ENCODE results near the gene USP24.
"Not testable (repeated sequence)": the region's sequence is repeated elsewhere in the genome, so short reads cannot be mapped to it uniquely, and the experiment has no call there.

The USP24 gene

DNA sequence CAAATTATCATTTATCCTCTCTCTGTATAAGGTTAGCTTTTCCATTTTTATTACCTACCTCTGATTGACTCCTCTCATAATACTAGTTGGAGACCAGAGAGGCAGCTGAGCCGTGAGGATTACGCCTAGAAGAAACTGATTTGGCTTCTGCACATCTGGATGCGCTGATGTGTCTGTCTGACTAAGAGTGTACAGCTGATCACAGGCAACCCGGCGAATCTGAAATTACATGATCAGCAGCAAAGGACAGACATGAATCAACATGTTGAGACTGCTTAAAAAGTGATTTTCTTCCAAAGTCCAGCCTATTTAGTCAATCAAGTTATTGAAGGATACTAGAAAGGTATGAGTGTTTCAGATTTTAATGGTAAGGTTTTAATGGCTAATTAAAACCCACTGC lies 94.6 kb downstream of the USP24 start:
- DNase-seq (ENCODE audit: extremely low read depth, low read depth), result no peak

DNA sequence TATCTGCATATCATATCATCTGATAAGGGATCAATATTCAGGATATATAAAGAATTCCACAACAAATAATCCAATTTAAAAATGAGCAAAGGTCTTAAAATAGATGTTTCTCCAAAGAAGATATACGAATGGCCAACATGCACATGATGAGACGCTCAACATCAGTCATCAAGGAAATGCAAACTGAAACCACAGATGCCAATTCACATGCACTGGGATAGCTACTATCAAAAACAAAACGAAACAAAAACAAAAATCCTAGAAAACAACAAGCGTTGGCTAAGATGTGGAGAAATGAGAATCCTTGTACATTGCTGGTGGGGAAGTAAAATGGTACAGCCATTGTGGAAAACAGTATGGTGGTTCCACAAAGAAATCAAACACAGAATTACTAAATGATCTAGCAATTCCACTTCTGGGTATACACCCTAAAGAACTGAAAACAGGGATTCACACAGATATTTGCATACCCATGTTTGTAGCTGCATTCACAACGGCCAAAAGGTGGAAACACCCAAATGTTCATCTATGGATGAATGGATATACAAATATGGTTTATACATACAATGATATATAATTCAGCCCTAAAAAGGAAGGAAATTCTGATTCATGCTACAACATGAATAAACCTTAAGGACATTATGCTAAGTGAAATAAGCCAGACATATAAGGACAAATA lies 96.4 kb downstream of the USP24 start:
- DNase-seq (ENCODE audit: extremely low read depth, low read depth), result no peak
- no peak for TF ChIP-seq CTCF (IDR thresholded peaks at IDR 0.05; ENCODE audit: low read depth, low read length)

More for the DNA sequence above, 94.6 kb downstream of the USP24 start:
- TF ChIP-seq CTCF (IDR thresholded peaks at IDR 0.05; ENCODE audit: low read depth, low read length), result no peak

DNA sequence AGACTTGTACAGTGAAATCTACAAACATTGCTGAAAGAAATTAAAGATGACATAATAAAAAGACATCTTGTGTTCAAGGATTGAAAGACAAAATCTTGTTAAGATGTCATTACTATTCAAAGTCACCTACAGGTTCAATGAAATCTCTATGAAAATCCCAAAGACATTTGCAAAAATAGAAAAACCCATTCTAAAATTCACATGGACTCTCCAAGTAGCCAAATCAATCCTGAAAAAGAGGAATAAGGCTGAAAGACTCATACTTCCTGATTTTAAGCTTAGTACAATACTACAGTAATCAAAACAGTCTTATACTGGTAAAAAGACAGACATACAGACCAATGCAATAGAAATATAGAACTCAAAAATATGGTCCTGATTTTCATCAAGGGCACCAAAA lies 97.2 kb downstream of the USP24 start:
- TF ChIP-seq CTCF (IDR thresholded peaks at IDR 0.05; ENCODE audit: low read depth, low read length), result no peak

DNA sequence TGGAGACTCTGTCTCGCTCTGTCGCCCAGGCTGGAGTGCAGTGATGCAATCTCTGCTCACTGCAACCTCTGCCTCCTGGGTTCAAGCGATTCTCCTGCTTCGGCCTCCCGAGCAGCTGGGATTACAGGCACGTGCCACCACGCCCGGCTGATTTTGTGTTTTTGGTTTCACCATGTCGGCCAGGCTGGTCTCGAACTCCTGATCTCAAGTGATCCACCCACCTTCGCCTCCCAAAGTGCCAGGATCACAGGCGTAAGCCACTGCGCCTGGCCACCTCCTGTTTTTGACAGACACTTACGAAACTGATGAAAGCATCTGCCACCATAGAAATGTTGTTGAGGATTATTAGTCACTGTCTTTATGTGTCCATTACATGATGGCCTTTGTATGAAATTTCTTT lies 106.2 kb downstream of the USP24 start:
- DNase-seq (ENCODE audit: extremely low read depth, low read depth), result not testable (repeated sequence)

More for the DNA sequence above, 97.2 kb downstream of the USP24 start:
- DNase-seq (ENCODE audit: extremely low read depth, low read depth), result no peak

DNA sequence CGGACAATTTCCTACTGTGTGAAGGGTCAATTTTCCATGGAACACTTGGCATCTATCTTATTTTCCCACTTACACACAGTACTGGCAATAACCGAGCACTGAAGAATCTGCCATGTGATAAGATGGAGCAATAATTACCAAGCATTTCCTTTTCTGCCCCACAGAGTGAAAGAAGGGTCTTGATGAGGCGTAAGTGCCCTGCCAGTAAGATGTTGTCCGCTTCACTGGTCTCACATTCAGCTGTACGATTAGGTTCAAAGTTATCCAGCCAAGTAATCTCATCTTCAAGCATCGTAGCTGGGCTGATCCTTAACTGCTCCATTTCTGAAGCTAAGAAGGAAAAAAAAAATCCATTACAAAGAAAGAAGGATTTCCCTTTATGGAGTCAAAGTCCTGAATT lies 108.1 kb downstream of the USP24 start:
- no peak for DNase-seq (ENCODE audit: extremely low read depth, low read depth)
- no peak for TF ChIP-seq CTCF (IDR thresholded peaks at IDR 0.05; ENCODE audit: low read depth, low read length)

DNA sequence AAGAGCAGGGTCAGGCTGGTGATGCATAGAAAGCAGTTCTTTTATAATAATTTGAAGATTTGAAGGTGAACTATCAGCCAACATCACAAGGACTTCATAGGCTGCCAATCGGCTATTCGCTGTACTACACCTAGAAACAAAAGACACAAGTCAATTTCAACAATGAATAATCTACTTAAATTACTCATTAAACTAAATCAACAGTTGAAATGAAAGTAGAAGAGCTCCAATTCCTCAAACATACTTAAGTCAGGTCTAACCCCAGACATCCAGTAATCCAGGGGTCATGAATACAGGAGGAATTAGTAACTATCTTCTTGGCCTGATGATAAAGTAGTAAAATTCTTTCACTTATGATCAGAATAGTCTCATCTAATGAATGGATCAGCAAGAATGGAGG lies 111.3 kb downstream of the USP24 start:
- no peak for TF ChIP-seq CTCF (IDR thresholded peaks at IDR 0.05; ENCODE audit: low read depth, low read length)
- no peak for DNase-seq (ENCODE audit: extremely low read depth, low read depth)

DNA sequence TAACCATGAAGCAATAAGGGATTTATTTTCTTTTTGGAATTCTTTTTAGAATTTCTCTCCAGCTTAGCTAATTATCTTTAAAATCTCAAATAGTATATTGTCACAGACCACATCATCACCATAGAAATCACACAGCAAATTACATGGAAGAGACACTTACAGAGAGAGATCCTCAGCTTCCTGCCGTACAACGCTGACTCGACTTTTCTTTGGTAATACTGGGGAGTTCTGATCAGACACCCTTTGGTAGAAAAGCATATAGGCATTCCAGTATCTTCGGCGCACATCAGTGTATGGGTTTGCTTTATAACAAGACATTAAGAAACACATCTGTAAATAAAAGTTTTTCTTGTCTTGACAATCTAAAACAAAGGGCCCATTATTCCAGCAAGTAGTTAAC lies 120.1 kb downstream of the USP24 start:
- no peak for DNase-seq (ENCODE audit: extremely low read depth, low read depth)
- no peak for TF ChIP-seq CTCF (IDR thresholded peaks at IDR 0.05; ENCODE audit: low read depth, low read length)

DNA sequence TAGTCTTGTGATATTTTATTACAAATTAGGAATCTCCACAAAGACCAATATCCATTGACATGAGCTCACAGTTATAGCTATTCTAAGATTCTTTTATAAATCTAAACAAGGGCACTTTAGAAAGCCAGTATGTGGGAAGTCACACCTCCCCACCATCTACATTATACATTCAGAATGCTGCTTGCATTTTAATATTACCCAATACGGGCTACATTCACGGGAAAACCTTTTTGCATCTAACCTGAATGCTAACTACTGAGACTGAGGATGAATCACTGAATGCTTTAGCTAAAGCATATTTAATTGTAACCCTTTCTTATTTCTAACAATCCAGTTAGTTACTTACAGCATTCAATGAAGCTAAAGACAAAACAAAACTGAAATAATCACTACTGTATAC lies 122.7 kb downstream of the USP24 start:
- DNase-seq (ENCODE audit: extremely low read depth, low read depth), result no peak
- TF ChIP-seq CTCF (IDR thresholded peaks at IDR 0.05; ENCODE audit: low read depth, low read length), result no peak
